SJSA1 (cell line): ENCODE data around the gene GCLC. TPM values are rescaled to one million over a fixed set of nuclear protein-coding genes. Genes with fewer than 3 reads are reported as not detected.
"Not testable (repeated sequence)": the region's sequence is repeated elsewhere in the genome, so short reads cannot be mapped to it uniquely, and the experiment has no call there.

Source experiments
- DNase-seq, 2 experiments: peaks; one replicate each; pipeline ENCODE4 v3.0.0-alpha.2; 2015 to 2020; ENCODE audit warnings: low spot score in 2 of 2, low read depth in 1 of 2
- H3K27ac ChIP-seq: fragments of 250-450 bp; sonication (Bioruptor Pico); 2 replicates; pipeline ENCODE4 v1.5.1; 2020; ENCODE audit warnings: mild to moderate bottlenecking, moderate library complexity
- H3K27me3 ChIP-seq: fragments of 250-450 bp; sonication (Bioruptor Pico); replicated peaks from 2 replicates; pipeline ENCODE4 v1.5.1; 2020; ENCODE audit warnings: mild to moderate bottlenecking, moderate library complexity
- H3K36me3 ChIP-seq: fragments of 250-450 bp; sonication (Bioruptor Pico); 2 replicates; pipeline ENCODE4 v1.5.1; 2020; ENCODE audit warnings: mild to moderate bottlenecking
- H3K4me1 ChIP-seq: fragments of 250-450 bp; sonication (Bioruptor Pico); replicated peaks from 2 replicates; pipeline ENCODE4 v1.6.1; 2021; ENCODE audit warnings: mild to moderate bottlenecking
- H3K4me3 ChIP-seq: fragments of 250-450 bp; sonication (Bioruptor Pico); 2 replicates; pipeline ENCODE4 v1.5.1; 2020; ENCODE audit warnings: mild to moderate bottlenecking
- H3K9me3 ChIP-seq: fragments of 250-450 bp; sonication (Bioruptor Pico); replicated peaks from 2 replicates; pipeline ENCODE4 v1.5.1; 2020; ENCODE audit warnings: mild to moderate bottlenecking
- total RNA-seq: library from RNA; depleted of rRNA; stranded (reverse); fragments of >200 nt; shearing (Covaris generic); gene quantifications from 2 replicates; pipeline ENCODE4 v1.2.3, GENCODE V29; 2014

GCLC gene
- total RNA-seq, 1 experiment from 2014 or later = 25.8 TPM

DNA sequence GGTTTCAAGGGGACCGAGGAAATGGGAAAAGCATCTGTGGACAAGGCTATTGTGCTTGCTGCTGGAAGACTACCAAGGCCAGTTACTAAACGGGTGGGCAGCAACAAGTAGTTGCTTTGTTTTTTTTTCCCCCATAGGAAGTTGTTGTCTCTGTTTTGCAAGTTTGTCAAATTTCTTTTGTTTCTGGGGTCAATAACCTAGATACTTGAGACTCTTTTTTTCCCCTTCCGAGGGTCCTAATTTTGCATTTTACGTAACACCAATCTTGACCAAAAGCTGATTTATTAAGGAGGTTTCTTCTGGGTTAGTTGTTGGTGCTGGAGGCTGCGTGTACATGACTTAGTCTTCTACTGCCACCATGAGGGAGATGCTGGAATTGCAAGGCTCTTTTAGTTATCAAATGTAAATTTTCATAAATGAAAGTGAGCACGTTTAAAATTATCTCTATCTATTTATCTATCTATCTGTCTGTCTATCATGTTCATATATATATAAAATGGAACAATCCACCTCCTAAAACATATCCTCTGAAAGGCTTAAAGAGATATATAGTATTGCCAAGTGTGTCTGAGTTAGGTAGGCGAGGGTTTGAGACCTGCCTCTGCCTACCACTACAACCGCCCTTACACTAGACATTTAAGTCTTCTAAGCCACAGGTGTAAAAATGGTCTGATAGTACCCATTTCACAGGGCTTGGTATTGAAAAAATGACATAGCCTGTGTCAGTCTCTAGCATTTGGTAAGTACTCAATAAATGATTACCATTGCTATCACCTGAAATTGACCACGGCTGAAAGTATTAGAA is 60.2 kb downstream of the GCLC start:
- DNase-seq = peak; percentile 50 to 66
- Histone ChIP-seq H3K9me3 (no peaks in the 10 kb centered on the region), H3K27me3 (peaks cover 6% of the 10 kb centered on the region), H3K4me1 (0 out of 2 replicates have a peak, but pooled peaks cover 4% of the 10 kb centered on the region), H3K27ac (no peak overlapping the region), H3K36me3 (no peaks in the 10 kb centered on the region), H3K4me3 (no peak overlapping the region)

DNA sequence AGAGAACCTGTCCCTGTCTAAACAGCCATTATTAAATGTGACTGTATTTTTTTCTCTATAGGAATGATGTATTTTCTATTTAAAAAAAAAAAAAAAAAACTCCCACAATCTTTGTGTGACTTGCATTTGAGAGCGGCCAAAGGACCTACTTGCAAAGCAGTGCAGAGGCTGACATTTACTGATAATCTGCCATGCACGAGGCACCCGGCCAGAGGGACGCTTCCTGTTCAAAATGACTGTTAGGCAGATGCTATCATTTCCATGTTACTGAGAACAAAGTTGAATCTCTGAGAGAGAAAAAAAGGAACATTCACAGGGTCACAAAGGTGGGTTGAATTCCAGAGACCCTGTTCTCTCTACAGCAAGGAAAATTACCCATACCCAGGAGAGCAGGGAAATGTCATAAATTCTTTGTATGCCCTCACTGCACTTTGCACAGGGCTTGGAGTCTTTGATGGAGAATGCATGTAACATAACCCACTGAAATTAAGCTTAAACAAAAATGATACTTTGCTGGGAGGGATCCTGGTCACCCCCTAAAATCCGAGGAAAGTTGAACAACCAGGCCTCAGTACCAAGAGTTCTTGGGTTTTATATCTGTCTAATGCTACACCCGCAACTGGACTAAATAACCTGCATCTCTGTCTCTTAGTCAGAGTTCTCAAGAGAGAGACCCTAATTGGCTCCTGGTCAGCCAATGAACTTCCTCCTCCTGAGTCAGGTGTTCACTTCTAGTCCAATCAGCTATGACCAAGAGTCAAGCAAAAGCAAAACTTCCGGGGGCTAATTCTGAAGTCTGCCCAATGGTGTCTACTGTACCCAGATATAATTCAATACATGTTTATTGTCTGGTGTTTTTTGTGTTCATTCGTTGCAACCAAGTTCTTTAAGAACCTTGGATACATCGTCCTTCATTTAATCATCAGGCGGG is 61.2 kb downstream of the GCLC start:
- H3K4me1 ChIP-seq = 0 out of 2 replicates have a peak, but pooled peaks cover 4% of the 10 kb centered on the region
- no peak for DNase-seq

DNA sequence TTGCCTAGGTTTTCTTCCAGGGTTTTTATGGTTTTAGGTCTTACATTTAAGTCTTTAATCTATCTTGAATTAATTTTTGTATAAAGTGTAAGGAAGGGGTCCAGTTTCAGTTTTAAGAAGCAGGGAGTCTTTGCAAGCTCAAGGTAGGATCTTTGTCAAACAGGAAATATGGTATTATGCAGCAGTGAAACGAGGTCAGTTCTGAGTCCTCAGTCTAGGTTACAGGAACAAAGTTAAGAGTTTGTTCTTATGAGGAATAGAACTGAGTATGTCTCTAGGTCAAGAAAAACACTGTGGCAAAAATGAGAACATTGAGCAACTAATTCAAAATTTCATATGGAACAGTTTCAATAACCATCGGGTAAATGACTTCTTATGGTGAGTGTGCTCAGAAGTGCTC is 63.6 kb downstream of the GCLC start:
- Histone ChIP-seq H3K27me3 (no peaks in the 10 kb centered on the region; the same call in 1 of the 2 replicates), H3K27ac (no peak overlapping the region), H3K4me3 (no peak overlapping the region), H3K36me3 (no peaks in the 10 kb centered on the region), H3K4me1 (no peaks in the 10 kb centered on the region), H3K9me3 (no peaks in the 10 kb centered on the region)
- DNase-seq = no peak

More for the DNA sequence above, 61.2 kb downstream of the GCLC start:
- Histone ChIP-seq H3K27me3 (peaks cover 6% of the 10 kb centered on the region), H3K27ac (no peak overlapping the region), H3K36me3 (no peaks in the 10 kb centered on the region), H3K9me3 (no peaks in the 10 kb centered on the region), H3K4me3 (no peak overlapping the region)

DNA sequence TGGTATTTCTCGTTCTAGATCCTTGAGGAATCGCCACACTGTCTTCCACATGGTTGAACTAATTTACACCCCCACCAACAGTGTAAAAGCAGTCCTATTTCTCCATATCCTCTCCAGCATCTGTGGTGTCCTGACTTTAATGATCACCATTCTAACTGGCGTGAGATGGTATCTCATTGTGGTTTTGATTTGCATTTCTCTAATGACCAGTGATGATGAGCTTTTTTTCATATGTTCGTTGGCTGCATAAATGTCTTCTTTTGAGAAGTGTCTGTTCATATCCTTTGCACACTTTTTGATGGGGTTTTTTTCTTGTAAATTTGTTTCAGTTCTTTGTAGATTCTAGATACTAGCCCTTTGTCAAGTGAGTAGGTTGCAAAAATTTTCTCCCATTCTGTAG is 64.1 kb downstream of the GCLC start:
- H3K4me3 ChIP-seq, H3K9me3 ChIP-seq, H3K27me3 ChIP-seq, H3K27ac ChIP-seq, H3K4me1 ChIP-seq, DNase-seq, H3K36me3 ChIP-seq: not testable (repeated sequence)

DNA sequence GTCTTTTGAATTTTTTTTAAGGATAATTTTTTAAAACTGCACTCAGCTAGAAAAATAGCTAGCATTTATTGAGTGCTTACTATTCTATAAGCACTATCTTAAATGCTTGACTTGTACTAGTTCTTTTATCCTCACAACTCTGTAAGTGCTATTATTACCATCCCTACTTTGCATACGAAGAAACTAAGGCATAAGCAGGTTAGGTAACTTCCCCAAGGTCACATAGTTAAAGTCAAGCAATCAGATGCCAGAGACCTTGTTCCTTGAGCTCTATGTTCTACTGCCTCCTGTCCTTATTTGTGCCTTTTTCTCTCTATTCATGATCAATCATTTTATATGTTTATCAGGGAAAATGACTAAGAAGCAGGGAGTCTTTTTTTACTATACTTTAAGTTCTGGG is 65.0 kb downstream of the GCLC start:
- H3K4me1 ChIP-seq = no peaks in the 10 kb centered on the region
- DNase-seq = no peak
- H3K27me3 ChIP-seq = no peaks in the 10 kb centered on the region; the same call in 1 of the 2 replicates
- H3K27ac ChIP-seq = no peak overlapping the region
- H3K9me3 ChIP-seq = no peaks in the 10 kb centered on the region
- H3K4me3 ChIP-seq = no peak overlapping the region
- H3K36me3 ChIP-seq = no peaks in the 10 kb centered on the region

DNA sequence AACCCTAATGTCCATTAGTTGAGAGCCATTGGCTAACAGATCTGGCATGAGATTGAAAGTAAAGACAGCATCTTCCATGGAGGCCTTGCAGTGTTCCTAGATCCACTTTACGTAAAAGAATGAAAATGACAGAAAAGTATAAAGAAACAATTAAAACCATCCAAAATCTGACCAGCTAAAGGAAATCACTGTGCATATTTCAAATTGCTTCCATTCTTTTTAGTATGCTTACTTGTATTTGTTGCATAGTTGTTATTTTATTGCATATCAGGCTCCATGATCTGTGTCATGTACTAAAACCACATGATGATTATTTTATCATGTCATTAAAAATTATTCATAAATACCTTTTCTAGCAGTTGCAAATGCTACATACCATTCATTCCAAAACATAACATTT is 67.9 kb downstream of the GCLC start:
- no peak overlapping the region for H3K27ac ChIP-seq

DNA sequence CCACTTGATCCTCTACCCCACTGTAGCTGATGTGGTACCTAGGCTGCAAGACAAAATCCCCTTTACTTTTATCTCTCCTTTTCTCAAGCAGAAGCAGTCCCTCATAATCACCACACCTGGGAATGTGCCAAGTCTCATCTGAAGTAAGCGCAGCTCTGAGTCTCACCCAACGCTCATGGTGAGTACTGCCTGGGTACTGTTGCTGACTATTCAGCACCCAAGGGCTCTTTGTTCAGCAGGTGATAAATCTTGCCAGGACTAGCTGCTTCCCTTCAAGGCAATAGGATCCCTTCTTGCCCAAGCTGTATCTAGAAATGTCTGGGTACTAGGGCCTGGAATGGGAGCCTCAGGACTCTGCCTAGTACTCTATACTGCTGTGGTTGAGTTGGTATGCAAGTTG is 70.9 kb downstream of the GCLC start:
- Histone ChIP-seq H3K27ac (no peak overlapping the region), H3K27me3 (no peaks in the 10 kb centered on the region), H3K4me1 (no peaks in the 10 kb centered on the region), H3K4me3 (no peak overlapping the region), H3K9me3 (no peaks in the 10 kb centered on the region), H3K36me3 (no peaks in the 10 kb centered on the region)
- no peak for DNase-seq

More for the DNA sequence above, 67.9 kb downstream of the GCLC start:
- Histone ChIP-seq H3K4me3 (no peak overlapping the region), H3K36me3 (no peaks in the 10 kb centered on the region), H3K9me3 (no peaks in the 10 kb centered on the region), H3K27me3 (no peaks in the 10 kb centered on the region; the same call in 1 of the 2 replicates), H3K4me1 (no peaks in the 10 kb centered on the region)
- no peak for DNase-seq

DNA sequence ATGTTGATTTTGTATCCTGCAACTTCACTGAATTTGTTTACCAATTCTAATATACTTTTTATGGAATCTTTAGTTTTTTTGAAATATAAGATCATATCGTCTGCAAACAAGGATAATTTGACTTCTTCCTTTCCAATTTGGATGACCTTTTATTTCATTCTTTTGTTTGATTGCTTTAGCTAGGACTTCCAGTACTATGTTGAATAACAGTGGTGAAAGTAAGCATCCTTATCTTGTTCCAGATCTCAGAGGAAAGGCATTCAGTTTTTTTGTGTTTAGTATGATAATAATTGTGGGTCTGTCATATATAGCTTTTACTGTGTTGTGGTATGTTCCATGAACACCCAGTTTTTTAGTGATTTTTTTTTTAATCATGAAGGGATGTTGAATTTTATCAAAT is 75.7 kb downstream of the GCLC start:
- no peak overlapping the region for H3K4me3 ChIP-seq
- no peaks in the 10 kb centered on the region for H3K27me3 ChIP-seq
- H3K27ac ChIP-seq = no peak overlapping the region
- no peaks in the 10 kb centered on the region for H3K4me1 ChIP-seq
- no peaks in the 10 kb centered on the region for H3K36me3 ChIP-seq
- DNase-seq = no peak
- no peaks in the 10 kb centered on the region for H3K9me3 ChIP-seq

DNA sequence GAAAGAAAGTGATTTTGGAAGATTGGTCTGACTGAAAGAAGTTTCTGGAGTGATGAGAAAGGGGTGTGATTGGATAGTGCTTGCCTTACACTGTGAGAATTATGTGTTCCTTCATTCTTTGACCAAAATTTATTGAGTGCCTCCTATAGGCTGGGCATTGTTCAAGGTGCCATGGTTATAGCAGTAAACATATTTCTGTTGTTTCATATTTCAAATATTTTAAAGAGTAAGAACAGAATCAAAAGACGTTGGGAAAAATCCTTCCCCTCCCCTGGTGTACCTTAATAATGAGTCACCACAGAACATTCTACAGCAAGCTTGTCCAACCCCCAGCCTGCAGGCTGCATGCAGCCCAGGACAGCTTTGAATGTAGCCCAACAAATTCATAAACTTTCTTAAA is 78.6 kb downstream of the GCLC start:
- Histone ChIP-seq H3K4me1 (no peaks in the 10 kb centered on the region), H3K4me3 (no peak overlapping the region), H3K9me3 (no peaks in the 10 kb centered on the region), H3K36me3 (no peaks in the 10 kb centered on the region), H3K27me3 (no peaks in the 10 kb centered on the region), H3K27ac (no peak overlapping the region)
- DNase-seq = no peak

DNA sequence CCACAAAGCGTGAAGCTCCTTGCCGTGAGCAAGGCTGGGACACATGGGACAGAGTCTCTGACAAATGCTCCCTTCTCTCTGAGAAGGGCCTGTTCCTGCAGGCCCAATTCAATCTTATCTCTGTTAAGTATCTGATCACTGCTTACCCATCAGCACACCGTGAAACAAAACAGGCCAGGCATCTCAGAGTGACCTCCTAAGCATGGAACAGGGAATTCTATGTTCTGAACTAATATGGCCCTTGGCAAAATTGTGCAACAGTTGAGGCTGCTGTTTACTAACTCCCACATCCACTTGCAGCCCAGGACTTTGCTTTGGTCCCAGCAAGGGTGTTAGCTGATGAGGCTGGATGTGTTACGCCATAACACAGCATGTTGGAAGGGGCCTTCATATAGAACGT is 79.2 kb downstream of the GCLC start:
- DNase-seq = no peak
- no peaks in the 10 kb centered on the region for H3K27me3 ChIP-seq
- no peaks in the 10 kb centered on the region for H3K9me3 ChIP-seq
- no peaks in the 10 kb centered on the region for H3K36me3 ChIP-seq
- H3K4me1 ChIP-seq = no peaks in the 10 kb centered on the region
- H3K4me3 ChIP-seq = no peak overlapping the region
- no peak overlapping the region for H3K27ac ChIP-seq

DNA sequence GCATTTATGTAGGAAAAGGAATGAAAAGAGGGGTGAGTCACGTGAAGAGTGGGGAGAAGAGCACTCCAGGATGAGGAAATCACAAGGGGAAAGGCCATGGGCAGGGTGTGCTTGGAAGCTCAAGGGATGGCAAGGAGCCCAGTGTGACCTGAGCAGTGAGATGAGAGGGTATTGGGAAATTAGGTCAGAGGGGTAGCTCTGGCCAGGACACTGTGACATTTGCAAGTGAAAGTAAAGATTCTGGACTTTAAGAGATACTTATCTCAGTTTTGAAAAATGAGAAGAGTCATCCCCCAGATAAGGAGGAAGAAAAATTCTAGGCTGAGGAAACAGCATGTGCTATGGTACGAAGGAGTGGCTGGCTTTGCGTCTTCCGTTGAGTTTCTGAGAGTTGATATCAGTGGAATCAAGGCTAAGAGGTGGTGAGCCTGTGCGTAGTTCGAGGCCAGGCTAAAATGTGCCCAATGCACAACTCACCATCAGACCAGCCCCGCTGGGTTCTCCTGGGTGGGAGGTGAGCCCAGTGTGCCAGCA is 79.9 kb downstream of the GCLC start:
- H3K36me3 ChIP-seq = no peaks in the 10 kb centered on the region
- H3K27me3 ChIP-seq = no peaks in the 10 kb centered on the region
- no peak overlapping the region for H3K27ac ChIP-seq
- DNase-seq = no peak
- H3K9me3 ChIP-seq = no peaks in the 10 kb centered on the region
- H3K4me1 ChIP-seq = no peaks in the 10 kb centered on the region
- H3K4me3 ChIP-seq = no peak overlapping the region

DNA sequence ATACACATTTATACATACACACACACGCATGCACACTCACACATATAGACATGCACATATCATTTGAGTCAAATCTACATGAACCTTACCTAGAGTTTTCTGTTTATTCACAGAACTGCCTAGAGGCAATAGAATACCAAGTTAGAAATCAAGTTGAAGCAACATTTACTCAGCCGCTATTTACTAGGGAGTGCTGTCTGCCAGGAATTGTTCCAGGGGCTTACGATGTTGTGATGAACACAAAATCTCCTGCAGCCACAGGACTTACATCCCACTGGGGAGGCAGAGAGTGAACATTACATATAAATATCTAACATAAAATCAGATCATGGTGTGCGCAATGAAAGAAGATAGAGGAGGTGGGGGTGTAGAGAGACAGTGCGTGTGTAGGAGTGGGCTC is 80.4 kb downstream of the GCLC start:
- Histone ChIP-seq H3K36me3 (no peaks in the 10 kb centered on the region), H3K27me3 (no peaks in the 10 kb centered on the region), H3K4me3 (no peak overlapping the region), H3K27ac (no peak overlapping the region), H3K9me3 (no peaks in the 10 kb centered on the region), H3K4me1 (no peaks in the 10 kb centered on the region)
- DNase-seq = no peak

DNA sequence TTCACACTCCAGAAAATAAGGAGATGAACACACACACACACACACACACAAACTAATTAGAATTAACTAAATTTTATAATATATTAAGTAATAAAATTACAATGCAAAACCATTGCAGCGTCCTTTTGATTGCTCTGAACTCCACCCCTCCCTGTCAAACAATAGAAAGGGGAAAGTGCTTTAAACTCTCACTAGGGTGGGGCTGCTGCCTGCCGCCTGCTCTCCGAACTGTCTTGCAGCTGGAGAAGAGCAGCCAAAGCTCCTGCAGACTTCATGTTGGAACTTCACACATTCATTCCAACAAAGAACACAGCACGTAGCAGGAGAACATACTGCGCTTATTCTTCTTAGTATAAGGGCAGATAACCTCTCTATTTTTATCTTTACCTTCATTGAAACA is 83.2 kb downstream of the GCLC start:
- no peaks in the 10 kb centered on the region; the same call in 1 of the 2 replicates for H3K27me3 ChIP-seq

More for the DNA sequence above, 83.2 kb downstream of the GCLC start:
- Histone ChIP-seq H3K4me3 (no peak overlapping the region), H3K4me1 (no peaks in the 10 kb centered on the region), H3K36me3 (no peaks in the 10 kb centered on the region), H3K9me3 (no peaks in the 10 kb centered on the region), H3K27ac (no peak overlapping the region)
- DNase-seq = no peak
